HG03103 (cell line): ENCODE data around the gene APOBEC2.

ENCODE experiments used
- ATAC-seq: cut with Tn5 transposase; IDR thresholded peaks from one replicate; pipeline ENCODE4 v1.9.1; 2021; ENCODE audit warnings: low read depth; ENCODE audit not compliant: unreplicated experiment

APOBEC2 gene

GRCh38 chr6:41056768-41057490 is 3.9 kb downstream of the APOBEC2 start:
- no peak for ATAC-seq

DNA sequence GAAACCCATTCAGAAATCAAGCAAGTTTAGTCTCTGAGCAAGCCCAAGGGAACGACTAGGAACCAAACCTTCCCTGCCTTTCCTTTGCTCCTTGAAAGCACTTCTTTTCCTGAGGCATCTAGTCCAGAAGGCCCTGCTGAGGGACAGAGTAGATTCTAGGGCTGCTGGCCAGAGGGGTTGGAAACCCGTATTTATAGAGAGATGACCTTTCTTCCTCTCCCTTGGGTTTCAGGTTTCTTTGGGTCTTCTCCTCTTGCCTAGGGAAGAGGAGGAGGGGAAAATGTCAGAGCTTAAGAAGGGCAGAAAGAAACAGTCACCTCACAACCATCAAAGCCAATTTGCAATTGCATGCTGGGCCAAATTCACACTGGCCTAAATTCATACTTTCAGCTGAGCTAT is 5.8 kb downstream of the APOBEC2 start:
- no peak for ATAC-seq

DNA sequence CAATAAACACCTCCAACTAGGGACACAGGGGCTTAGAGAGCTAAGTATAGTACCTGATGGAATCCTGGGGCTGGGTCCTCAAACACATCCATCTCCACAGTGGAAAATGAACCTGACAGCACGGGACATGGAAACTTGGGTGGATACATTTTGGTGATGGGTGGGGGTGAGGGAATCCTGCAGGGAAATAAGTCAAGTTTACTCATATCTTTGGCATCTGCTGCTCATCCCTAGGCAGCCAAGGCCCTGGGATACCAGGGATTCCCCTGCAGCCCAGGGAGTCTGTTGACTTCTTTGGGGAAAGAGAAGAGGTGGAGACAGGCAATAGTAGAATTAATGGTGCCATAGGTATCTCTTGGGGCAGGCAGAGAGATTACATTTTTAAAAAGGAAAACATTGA is 6.6 kb downstream of the APOBEC2 start:
- no peak for ATAC-seq

DNA sequence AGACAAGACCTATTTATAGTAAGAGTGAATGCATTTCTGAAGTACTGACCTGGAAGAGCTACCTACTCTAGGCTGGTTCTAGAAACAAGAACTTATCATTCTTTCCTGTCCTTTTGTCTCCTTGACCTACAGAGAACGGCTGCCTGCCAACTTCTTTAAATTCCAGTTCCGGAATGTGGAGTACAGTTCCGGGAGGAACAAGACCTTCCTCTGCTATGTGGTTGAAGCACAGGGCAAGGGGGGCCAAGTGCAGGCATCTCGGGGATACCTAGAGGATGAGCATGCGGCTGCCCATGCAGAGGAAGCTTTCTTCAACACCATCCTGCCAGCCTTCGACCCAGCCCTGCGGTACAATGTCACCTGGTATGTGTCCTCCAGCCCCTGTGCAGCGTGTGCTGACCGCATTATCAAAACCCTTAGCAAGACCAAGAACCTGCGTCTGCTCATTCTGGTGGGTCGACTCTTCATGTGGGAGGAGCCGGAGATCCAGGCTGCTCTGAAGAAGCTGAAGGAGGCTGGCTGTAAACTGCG is 8.3 kb downstream of the APOBEC2 start:
- ATAC-seq = no peak

DNA sequence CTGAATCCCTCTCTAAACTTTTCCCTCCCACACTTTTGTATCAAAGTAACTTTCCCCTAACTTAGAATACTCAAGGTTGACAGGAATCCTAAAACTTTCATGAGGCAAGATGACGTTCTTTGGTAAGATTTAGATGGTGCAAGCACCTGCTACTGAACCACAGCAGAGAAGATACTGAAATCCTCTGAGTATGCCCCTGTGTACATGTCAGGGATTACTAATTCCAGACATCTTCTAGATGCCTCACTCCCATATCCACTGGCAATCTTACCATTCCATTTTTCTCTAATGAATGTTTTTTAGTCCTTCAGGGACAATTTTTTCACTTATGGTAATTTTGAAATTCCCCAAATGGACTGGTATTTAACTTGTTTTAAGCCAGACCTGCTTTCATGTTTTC is 9.1 kb downstream of the APOBEC2 start:
- no peak for ATAC-seq

GRCh38 chr6:41063884-41064285 is 10.9 kb downstream of the APOBEC2 start:
- no peak for ATAC-seq

- no peak for ATAC-seq
Observed at GRCh38 chr6:41064841-41065240, 11.8 kb downstream of the APOBEC2 start.

- no peak for ATAC-seq
Observed at GRCh38 chr6:41065550-41066026, 12.6 kb downstream of the APOBEC2 start.

- ATAC-seq = no peak
Observed at GRCh38 chr6:41066867-41067304, 13.9 kb downstream of the APOBEC2 start.

DNA sequence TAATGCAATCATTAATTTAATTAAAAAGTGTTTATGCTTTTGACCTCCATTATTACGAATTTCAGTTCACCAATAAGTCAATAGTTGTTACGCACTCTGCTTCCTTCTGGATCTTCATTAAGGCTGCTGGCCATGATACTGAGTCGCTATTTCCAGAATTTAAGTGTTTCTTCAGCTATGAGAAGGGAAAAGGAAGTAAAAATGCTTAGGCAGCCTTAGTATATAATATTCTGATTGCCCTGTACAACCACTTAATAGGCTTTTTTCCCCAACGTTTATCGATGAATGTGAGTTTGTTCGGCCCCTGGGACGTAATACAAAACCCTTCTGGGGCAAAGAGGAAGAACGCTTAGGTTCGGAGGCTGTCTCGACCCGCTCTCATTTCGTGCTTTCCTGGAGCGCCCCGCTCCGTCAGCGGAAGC is 18.5 kb downstream of the APOBEC2 start:
- ATAC-seq = no peak

GRCh38 chr6:41071923-41072835 is 19.2 kb downstream of the APOBEC2 start, which contains the start of gene OARD1:
Gene OARD1 (minus strand): TSS chr6:41072356. CDS start chr6:41071634, 722 bp downstream.
- ATAC-seq = peak; percentile 52

GRCh38 chr6:41072836-41073202 is 19.8 kb downstream of the APOBEC2 start, which contains the start of gene NFYA:
Gene NFYA (plus strand): TSS chr6:41072974. CDS start chr6:41079090, 6,116 bp downstream.
- ATAC-seq = peak; percentile 54

- peak; percentile 28 for ATAC-seq
Observed at GRCh38 chr6:41073203-41073967, 20.4 kb downstream of the APOBEC2 start.

DNA sequence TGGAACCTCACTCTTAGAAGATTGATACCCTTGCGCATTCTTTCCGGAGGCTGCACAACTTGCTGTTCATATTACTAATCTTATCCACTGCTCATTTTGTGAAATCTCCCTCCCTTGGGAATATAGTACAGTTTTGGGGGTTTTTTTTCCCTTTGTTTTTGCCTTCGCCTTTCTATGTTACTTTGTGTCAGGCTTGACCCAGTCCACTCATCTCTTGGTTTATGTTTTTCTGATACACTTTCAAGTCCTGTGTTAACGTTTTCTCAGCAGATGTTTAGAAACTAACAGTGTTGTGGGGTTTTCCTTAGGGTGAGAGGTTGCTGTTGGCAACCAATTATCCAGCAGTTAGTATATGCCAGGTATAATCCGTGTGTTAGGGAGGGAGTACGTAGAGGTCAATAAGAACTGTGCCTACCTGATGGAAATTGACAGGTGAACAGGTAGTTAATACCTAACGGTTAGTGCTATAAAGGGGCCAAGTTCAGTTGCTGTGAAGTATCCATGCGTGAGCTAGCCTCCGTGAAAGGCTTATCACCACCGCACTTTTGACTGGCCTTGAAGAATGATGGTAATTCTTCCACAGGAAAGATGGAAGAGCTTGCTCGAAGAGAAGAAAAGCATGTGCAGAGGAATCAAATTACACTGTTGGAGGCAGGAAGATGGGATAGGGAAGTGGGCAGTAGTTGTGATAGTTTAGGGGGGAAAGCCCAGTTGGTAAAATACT is 21.1 kb downstream of the APOBEC2 start:
- ATAC-seq = no peak

- no peak for ATAC-seq
Observed at GRCh38 chr6:41074692-41075436, 21.9 kb downstream of the APOBEC2 start.

- no peak for ATAC-seq
Observed at GRCh38 chr6:41075651-41076626, 22.9 kb downstream of the APOBEC2 start.

- ATAC-seq = no peak
Observed at GRCh38 chr6:41077536-41077935, 24.5 kb downstream of the APOBEC2 start.

DNA sequence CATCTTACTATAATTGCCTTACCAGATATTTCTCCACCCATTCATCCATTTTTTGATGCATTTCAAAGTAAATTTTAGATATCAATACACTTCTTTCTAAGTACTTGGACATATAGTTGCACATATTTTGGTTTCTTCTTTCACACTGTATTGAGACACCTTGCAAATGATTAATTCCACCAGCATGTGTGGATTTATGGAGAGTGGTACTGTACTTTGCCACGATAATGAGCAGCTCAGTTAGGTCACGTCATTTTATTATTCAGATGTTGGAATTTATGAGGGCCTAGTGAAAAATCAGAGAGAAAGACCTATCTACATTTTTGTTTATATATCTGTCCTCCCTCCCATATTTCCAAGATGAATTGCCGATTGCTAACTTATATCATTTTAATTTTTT is 25.1 kb downstream of the APOBEC2 start:
- ATAC-seq = no peak
